ENCODE data around the gene DEPDC7. TPM values are rescaled to one million over a fixed set of nuclear protein-coding genes. Genes with fewer than 3 reads are reported as not detected.

DEPDC7 gene
- polyA plus RNA-seq, 1 donor from 2014 or later: not detected

DNA sequence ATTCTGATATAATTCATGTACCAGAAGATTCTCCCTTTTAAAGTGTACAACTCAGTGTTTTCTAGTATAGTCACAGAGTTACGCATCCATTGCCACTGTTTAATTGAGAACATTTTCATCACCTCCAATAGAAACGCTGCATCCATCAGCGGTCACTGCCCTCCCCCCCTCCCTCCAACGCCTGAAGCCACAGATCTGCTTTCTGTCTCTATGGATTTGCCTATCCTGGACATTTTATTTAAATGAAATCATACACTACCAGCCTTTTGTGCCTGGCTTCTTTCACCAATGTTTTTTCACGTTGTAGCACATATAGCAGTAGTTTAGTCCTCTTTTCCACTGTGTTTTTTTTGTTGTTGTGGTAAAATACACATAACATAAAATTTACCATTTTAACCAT is 46.5 kb downstream of the DEPDC7 start:
- Mint-ChIP-seq H3K4me3 (no peak overlapping the region), H3K36me3 (peaks cover 6% of the 10 kb centered on the region), H3K27me3 (no peaks in the 10 kb centered on the region), H3K27ac (no peak overlapping the region), H3K4me1 (peaks cover 7 to 19% (median 13%) of the 10 kb centered on the region in 3 donors), H3K9me3 (no peaks in the 10 kb centered on the region)

DNA sequence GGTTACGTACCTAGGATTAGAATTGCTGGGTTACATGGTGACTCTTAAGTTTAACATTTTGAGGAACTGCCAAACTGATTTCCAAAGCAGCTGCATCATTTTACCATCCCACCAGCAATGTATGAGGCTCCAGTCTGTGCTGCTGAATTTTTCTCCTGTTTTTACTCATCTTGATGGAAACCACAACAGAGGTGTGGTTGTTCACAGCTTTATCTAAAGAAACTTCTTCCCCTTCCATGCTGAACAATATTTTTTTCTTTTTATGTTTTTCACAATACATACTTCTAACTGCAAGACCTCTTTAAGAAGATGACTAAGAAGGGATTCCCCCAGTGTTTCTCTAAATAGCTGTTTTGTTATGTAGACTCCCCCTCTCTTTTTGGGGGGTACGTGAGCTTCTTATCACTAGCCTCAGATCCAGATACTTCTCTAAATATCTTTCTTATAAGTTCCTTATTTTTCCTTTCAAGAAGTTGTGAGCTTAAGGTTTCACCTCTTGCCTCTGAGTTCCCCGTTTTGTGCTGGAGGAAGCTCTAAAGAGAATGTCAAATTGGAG is 47.7 kb downstream of the DEPDC7 start:
- Mint-ChIP-seq H3K27ac (no peak overlapping the region), H3K4me1 (peaks cover 7 to 19% (median 13%) of the 10 kb centered on the region in 3 donors), H3K4me3 (no peak overlapping the region), H3K9me3 (no peaks in the 10 kb centered on the region), H3K27me3 (no peaks in the 10 kb centered on the region), H3K36me3 (peaks cover 6% of the 10 kb centered on the region)

DNA sequence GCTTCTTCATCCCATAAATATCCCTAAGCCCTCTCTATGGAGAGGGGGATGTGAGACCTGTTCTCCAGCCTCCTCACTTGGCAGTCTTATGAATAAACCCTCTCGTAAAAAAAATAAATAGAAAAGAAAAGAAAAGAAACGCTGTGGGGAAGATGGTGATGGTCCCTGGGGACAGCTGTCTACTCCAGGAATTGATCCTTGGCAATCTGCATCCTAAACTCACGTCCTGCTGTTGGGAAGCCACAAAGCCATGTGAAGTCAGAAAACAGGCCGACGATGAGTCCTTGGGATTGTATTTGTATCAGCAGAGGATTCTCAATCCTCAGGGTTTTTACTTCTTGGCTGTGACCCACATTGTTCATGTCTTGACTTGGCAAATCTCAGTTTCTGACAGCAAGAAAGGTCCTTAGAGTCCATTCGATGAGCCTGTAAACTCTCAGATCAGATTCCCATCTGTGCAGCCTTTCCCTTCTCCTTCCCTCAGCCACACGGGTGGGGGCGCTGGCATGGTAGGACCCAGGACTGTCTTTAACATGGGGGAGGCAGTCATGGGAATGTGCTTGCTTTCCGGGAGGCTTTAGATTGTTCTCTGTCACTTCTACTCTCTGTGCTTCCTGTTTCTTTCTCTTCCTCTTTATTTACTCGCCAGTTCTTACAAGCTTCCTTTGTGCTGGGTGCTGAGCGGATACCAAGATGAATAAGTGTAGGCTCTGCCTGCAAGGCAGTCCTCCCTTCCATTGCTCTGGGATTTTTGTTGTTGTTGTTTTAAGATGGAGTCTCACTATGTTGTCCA is 48.6 kb downstream of the DEPDC7 start:
- Mint-ChIP-seq H3K27ac (peak overlapping the region in 1 of 3 donors; percentile 64), H3K4me3 (peak overlapping the region in 1 of 4 donors; percentile 78), H3K27me3 (no peaks in the 10 kb centered on the region), H3K4me1 (peaks cover 7 to 19% (median 13%) of the 10 kb centered on the region in 3 donors), H3K36me3 (peaks cover 6% of the 10 kb centered on the region), H3K9me3 (no peaks in the 10 kb centered on the region)

DNA sequence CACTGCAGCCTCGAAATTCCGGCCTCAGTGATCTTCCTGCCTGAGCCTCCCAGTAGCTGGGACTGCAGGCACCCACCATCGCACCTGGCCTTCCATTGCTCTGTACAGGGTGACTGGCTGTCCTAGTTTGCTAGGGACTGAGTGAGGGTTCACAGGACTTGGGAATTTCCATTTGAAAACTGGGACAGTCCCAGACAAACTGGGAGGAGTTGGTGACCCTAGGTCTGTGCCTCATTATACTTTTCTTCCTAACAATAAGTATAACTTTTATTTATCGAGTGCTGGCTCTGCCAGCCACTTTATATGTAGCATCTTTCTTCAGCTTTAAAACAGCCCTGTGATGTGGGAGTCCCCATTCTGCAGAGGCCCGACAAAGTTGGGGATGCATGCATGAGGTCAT is 49.2 kb downstream of the DEPDC7 start:
- Mint-ChIP-seq H3K4me1 (peaks cover 7 to 19% (median 13%) of the 10 kb centered on the region in 3 donors), H3K36me3 (peaks cover 6% of the 10 kb centered on the region), H3K4me3 (peak overlapping the region in 2 of 4 donors; percentile 30 to 78), H3K27ac (no peak overlapping the region), H3K27me3 (no peaks in the 10 kb centered on the region), H3K9me3 (no peaks in the 10 kb centered on the region)

DNA sequence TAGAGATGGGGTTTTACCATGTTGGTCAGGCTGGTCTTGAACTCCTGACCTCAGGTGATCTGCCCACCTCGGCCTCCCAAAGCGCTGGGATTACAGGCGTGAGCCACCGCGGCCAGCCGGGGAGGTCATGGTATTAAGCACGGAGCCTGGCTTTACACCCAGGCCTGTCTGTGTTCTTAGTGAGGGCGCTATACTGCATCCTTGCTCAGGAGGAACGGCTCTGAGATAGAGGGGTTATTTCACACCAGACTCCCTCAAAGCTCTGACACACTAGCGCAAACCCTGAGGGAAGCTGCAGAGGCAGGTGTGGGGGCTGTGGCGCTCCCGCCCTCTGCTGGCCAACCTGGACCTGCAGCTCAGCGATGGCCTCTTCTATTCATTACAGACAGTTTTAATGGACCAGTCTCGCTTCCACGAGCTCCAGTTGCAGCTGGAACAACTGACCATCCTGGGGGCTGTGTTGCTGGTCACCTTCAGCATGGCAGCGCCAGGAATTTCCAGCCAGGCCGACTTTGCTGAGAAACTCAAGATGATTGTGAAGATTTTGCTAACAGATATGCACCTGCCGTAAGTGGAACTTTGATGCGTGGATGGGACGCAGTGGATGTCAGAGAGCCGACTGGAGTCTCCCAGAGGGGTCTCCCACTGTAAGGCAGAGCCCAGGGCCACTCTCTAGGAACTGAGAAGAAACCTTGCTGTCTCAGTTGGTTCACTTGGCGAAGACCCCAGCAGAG is 49.9 kb downstream of the DEPDC7 start:
- Mint-ChIP-seq H3K27me3 (no peaks in the 10 kb centered on the region), H3K4me3 (peak overlapping the region in 1 of 4 donors; percentile 43), H3K9me3 (no peaks in the 10 kb centered on the region), H3K4me1 (peaks cover 7 to 19% (median 13%) of the 10 kb centered on the region in 3 donors), H3K36me3 (peaks cover 6% of the 10 kb centered on the region), H3K27ac (peak overlapping the region in 1 of 3 donors; percentile 35)

DNA sequence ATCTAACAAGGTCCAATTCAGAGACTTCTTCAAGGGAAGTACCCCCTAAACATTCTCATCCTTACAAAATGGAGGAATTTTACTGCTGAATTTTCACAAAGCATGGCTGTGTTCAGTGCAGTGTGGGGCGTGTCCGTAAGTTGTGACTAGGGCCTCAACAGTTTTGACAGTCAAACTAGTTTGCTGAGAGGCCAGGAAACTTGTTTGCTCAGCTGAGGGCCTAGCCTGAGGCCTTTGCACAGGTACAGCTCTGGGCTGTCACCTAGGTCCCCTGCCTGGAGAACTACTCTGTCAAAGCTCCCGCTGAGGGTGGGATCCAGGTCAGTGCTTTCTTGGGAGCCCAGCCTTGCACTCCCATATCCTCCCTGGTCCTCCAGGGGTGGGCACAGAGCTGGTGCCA is 51.6 kb downstream of the DEPDC7 start:
- H3K27me3 Mint-ChIP-seq: no peaks in the 10 kb centered on the region
- no peaks in the 10 kb centered on the region for H3K9me3 Mint-ChIP-seq
- no peak overlapping the region for H3K27ac Mint-ChIP-seq
- peaks cover 7 to 19% (median 13%) of the 10 kb centered on the region in 3 donors for H3K4me1 Mint-ChIP-seq
- peaks cover 10% of the 10 kb centered on the region for H3K36me3 Mint-ChIP-seq
- no peak overlapping the region for H3K4me3 Mint-ChIP-seq

DNA sequence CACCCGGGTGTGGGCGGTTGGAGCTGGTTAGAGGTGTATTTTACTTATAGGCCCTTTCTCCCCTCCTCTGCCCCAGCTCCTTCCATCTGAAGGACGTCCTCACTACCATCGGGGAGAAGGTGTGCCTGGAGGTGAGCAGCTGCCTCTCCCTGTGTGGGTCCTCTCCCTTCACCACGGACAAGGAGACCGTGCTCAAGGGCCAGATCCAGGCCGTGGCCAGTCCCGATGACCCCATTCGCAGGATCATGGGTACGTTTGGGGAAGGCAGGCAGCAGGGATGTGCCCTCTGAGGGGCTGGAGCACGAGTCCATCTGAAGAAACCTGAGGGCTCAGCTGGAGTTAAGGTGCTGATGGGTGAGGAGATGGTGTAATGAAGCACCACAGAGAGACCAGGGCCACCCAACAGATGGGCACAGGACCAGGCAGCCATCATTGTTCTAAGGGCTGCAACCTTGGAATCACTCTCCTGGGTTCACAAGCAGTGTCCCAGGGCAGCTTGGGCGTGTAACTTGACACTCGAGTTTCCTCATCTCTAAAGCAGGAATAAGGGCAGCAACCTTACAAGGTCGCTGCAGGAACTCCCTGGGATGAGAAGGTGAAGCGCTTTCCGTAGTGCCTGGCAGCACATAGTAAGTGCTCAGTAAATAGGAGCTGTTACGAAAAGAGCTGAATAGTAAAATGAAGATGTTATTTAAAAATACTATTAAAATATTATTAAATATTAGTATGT is 53.1 kb downstream of the DEPDC7 start:
- Mint-ChIP-seq H3K4me1 (peaks cover 7 to 13% (median 7%) of the 10 kb centered on the region in 3 donors), H3K4me3 (no peak overlapping the region), H3K27me3 (no peaks in the 10 kb centered on the region), H3K27ac (no peak overlapping the region), H3K9me3 (no peaks in the 10 kb centered on the region), H3K36me3 (peaks cover 16% of the 10 kb centered on the region)

DNA sequence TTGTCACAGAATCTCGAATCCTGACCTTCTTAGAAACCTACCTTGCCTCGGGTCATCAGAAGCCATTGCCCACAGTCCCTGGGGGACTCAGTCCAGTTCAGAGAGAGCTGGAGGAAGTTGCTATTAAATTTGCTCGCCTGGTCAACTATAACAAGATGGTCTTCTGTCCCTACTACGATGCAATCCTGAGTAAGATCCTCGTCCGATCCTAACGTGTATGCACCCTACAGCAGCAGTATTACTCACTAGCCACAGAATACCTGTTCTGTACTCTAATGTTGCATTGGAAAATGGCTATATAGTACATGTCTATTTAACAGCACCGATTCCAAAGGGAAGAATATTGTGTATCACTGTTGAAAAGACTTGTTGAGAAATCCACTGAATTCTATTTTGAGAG is 56.8 kb downstream of the DEPDC7 start:
- Mint-ChIP-seq H3K36me3 (peaks cover 25% of the 10 kb centered on the region), H3K27ac (no peak overlapping the region), H3K9me3 (no peaks in the 10 kb centered on the region), H3K27me3 (no peaks in the 10 kb centered on the region), H3K4me3 (no peak overlapping the region), H3K4me1 (no peaks in the 10 kb centered on the region)

Other genes starting within 250 kb of the DEPDC7 start
- not detected for gene CCDC73, start 221.2 kb upstream of the DEPDC7 start, polyA plus RNA-seq
- not detected for gene PRRG4, start 186.0 kb upstream of the DEPDC7 start, polyA plus RNA-seq
- gene QSER1, start 123.1 kb upstream of the DEPDC7 start, polyA plus RNA-seq: 0.73 TPM
- 6.6 TPM for gene TCP11L1, start 23.7 kb downstream of the DEPDC7 start, polyA plus RNA-seq
- gene CSTF3, start 145.6 kb downstream of the DEPDC7 start, polyA plus RNA-seq: 10.9 TPM
- 26.9 TPM for gene HIPK3, start 241.5 kb downstream of the DEPDC7 start, polyA plus RNA-seq